ENCODE measurements around the gene RNF103.
A peak's percentile ranks its signal among the peaks of the same experiment; 100 is the strongest.

- no peak for TF ChIP-seq POLR2A (IDR thresholded peaks at IDR 0.05)
- TF ChIP-seq CTCF (IDR thresholded peaks at IDR 0.05), result peak in 1 of 3 donors; percentile 10
These were observed 2.3 kb downstream of the RNF103 start for GRCh38 chr2:86621280-86621943.

Measured in breast epithelium (tissue), 3 donors.